HG03175 (cell line): ENCODE results near the gene KIF9.
A peak's percentile ranks its signal among the peaks of the same experiment; 100 is the strongest.
"Not testable (repeated sequence)": the region's sequence is repeated elsewhere in the genome, so short reads cannot be mapped to it uniquely, and the experiment has no call there.

Experiments
- ATAC-seq: cut with Tn5 transposase; IDR thresholded peaks from one replicate; pipeline ENCODE4 v1.9.1; 2021; ENCODE audit warnings: mild to moderate bottlenecking, moderate library complexity; ENCODE audit not compliant: unreplicated experiment

KIF9 gene

GRCh38 chr3:47256331-47256730 lies 26.3 kb downstream of the KIF9 start:
- ATAC-seq = not testable (repeated sequence)

- ATAC-seq = no peak
Observed at GRCh38 chr3:47251689-47252088, 30.9 kb downstream of the KIF9 start.

DNA sequence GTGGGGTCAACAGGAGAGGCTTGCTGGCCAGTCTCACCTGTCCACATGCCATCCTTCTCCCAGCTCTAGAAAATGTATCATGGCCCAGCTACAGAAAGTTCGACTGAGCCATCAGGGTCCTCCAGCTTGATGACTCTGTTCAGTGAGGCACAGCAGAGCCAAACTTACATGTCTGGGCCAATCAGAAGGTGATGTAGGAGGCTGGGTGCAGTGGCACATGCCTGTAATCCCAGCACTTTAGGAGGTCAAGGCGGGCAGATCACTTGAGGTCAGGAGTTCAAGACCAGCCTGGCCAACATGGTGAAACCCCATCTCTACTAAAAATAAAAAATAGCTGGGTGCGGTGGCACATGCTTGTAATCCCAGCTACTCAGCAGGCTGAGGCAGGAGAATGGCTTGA lies 31.5 kb downstream of the KIF9 start:
- ATAC-seq = not testable (repeated sequence)

GRCh38 chr3:47250309-47251060 lies 32.1 kb downstream of the KIF9 start:
- ATAC-seq = no peak

DNA sequence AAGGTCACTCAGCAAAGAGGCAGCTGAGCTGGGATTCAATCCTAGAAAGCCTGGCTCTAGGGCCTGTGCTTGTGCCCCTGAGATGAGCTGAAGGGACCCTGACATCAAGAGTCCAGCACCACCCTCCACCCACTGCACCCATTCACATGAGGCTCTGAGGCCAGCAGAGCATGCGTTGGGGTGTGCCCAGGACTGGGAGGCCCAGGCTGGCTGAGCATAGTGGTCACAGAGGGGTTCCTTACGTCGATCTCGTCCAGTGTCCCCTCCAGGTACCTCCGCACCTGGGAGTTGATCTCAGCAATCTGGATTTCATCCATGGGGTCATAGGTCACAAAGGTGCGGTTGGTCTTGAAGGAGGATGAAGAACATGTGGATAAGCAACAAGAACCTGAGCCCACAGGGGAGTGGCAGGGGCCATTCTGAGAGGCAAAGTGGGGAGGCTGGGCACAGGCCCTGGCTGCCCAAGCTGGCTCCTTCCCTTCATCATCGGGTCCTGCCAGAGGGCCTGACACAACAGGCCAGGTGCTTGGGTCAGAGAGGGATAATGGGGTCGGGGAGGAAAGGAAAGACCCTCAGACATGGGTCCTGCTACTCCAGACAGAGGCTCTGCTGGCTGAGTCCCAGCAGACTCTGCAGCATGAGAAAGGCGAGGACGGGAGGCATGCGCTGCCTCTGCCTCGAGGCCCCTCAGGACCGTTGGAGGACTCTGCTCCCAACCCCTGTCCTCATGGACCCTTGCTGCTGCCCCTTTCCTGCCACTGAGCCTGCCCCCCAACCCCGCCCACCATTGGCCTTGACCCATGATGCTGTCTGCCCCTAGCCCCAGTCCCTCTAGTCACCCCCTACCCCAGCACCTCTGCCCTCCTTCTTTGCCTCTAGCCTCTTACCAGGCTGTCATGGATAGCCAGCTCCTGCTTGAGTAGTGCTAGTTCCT lies 35.2 kb downstream of the KIF9 start:
- ATAC-seq = no peak

- ATAC-seq = no peak
Observed at GRCh38 chr3:47245271-47245670, 37.3 kb downstream of the KIF9 start.

- no peak for ATAC-seq
Observed at GRCh38 chr3:47244531-47245100, 38.0 kb downstream of the KIF9 start.

- ATAC-seq = no peak
Observed at GRCh38 chr3:47243419-47244147, 39.0 kb downstream of the KIF9 start.

- ATAC-seq = no peak
Observed at GRCh38 chr3:47239929-47240328, 42.7 kb downstream of the KIF9 start.

- no peak for ATAC-seq
Observed at GRCh38 chr3:47238017-47238416, 44.6 kb downstream of the KIF9 start.

- peak; percentile 62 for ATAC-seq
Observed at GRCh38 chr3:47228088-47228487, 54.5 kb downstream of the KIF9 start.

DNA sequence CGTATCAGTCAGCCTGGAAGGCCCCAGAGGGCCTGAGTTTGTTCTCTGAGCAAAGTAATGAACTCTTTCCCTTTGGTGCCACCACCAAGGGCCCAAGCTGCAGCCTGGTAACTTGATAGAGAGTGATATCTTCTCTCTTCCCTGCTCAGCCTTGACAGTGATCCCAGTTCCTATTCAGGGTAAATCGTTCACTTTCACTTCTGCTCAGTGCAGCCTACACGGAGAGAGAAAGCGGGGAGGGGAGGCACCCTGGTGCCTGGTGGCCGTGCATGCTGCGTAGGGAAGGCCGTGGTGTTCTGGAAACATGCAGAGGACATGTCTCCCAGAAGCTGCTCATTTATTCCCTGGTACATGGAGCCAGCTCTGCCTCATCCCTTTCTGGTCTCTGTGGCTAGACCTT lies 54.9 kb downstream of the KIF9 start:
- ATAC-seq = peak; percentile 39

- ATAC-seq = peak; percentile 69
Observed at GRCh38 chr3:47225310-47225906, 57.2 kb downstream of the KIF9 start.

- ATAC-seq = no peak
Observed at GRCh38 chr3:47223755-47224154, 58.8 kb downstream of the KIF9 start.

DNA sequence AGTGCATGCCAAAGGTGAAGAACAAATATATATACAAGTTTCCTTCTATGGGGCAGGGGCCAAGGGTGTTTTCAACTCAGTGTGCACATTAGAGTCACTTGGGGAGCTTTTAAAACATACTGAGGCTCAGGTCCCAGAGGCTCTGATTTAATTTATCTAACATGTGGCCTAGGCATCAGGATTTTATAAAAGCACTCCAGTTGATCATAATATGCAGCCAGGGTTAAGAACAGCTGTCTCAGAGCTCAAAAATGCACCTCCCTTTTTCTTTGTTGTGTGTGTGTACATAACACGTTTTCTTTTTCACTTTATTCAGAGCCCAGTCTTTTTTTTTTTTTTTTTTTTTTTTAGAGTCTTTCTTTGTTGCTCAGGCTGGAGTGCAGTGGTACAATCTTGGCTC lies 60.8 kb downstream of the KIF9 start:
- ATAC-seq = no peak

DNA sequence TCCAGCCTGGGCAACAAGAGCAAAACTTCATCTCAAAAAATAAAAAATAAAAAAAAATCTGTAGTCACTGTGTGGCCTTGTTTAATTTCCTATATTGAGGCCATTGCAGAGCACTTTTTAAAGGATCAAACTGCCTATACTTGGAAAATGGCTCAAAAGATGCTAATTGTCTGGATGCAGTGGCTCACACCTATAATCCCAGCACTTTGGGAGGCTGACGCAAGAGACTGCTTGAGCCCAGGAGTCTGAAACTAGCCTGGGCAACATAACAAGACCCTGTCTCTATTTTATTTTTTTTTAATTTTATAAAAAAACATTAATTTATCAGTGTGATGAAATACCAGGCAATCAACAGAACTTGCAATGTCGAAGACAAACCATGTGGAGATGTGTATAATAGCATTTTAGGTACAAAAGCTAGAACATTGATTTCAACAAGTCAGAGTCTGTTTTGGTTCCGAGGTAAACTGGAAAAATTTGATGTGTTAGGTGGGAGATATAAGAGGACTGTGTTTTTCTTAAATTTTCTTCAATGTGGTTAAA lies 71.7 kb downstream of the KIF9 start:
- ATAC-seq = no peak

DNA sequence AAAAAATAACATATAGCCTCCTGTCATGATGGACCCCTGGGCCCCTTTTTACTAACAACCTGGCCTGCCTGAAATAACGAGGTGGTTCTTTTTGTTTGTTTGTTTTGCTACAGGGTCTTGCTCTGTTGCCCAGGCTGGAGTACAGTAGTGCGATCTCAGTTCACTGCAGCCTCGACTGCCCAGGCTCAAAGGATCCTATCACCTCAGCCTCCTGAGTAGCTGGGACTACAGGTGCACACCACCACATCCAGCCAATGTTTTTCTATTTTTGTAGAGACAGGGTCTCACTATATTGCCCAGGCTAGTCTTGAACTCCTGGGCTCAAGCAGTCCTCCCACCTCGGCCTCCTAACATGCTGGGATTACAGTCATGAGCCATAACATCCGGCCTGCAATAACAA lies 76.6 kb downstream of the KIF9 start:
- not testable (repeated sequence) for ATAC-seq

DNA sequence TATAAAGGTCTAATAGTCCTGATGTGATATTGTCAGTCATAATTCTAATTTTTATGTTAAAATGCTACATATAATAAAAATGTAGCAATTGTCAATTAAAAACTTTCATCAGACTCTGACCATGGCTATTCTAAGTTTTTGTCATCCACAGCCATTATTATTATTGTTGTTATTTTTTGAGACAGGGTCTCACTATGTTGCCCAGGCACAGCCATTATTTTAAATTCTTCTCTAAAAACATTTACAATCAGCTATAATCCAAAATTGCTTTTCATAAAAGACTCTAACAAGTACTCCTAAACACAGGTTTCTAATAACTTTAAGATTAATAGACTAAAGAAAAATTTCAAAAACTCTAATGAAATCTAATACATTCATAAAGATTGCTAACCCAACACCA lies 77.7 kb downstream of the KIF9 start:
- no peak for ATAC-seq

DNA sequence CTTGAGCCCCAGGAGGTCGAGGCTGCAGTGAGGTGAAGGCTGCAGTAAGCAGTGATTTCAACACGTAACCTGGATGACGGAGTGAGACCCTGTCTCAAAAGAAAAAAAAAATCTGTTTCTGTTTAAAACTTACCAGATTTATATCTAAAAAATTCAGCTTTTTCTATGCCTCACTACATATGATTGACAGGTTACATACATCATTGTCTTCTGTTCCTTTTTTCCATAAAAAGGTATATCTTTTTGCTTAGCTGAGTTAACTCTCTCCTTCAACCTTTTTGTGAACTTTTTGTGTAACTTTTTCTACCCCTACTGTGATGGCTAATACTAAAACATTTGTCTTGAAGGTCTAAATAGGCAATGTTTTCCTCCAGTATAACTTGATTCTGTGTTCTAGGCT lies 80.1 kb downstream of the KIF9 start:
- no peak for ATAC-seq

DNA sequence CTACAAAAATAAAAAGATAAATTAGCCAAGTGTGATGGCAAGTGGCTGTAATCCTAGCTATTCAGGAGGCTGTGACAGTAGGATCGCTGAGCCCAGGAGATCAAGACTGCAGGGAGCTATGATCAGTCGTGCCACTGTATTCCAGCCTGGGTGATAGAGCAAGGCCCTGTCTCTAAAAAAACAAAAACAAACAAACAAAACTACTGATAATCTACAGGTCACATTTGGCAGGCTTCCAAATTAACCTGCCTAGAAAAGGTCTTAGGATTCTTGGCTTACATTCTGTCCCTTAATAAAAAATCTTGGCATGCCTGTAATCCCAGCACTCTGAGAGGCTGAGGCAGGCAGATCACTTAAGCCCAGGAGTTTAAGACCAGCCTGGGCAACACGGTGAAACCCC lies 85.3 kb downstream of the KIF9 start:
- ATAC-seq = no peak
